Hepatocyte (in vitro differentiated cells): ENCODE results near the gene COL15A1. TPM values are rescaled to one million over a fixed set of nuclear protein-coding genes. Genes with fewer than 3 reads are reported as not detected.

Experiments used
- DNase-seq: peaks from one replicate; pipeline ENCODE4 v3.0.0-alpha.2; 2016; ENCODE audit warnings: low spot score
- H2AFZ ChIP-seq: fragments of 200-600 bp; sonication (generic); 2 replicates; pipeline ENCODE4 v1.6.0; 2016; ENCODE audit warnings: antibody characterized with exemption, mild to moderate bottlenecking
- H3K27ac ChIP-seq: fragments of 200-600 bp; sonication (generic); 2 replicates; pipeline ENCODE4 v1.5.1; 2016; ENCODE audit warnings: mild to moderate bottlenecking
- H3K27me3 ChIP-seq: fragments of 200-600 bp; sonication (generic); 2 replicates; pipeline ENCODE4 v1.6.1; 2016
- H3K36me3 ChIP-seq: fragments of 200-600 bp; sonication (generic); replicated peaks from 2 replicates; pipeline ENCODE4 v1.5.1; 2016; ENCODE audit warnings: low read depth; ENCODE audit not compliant: insufficient read depth
- H3K4me1 ChIP-seq: fragments of 200-600 bp; sonication (generic); 2 replicates; pipeline ENCODE4 v1.5.1; 2016; ENCODE audit warnings: mild to moderate bottlenecking, moderate library complexity; ENCODE audit not compliant: insufficient read depth
- H3K4me2 ChIP-seq: fragments of 200-600 bp; sonication (generic); 2 replicates; pipeline ENCODE4 v1.6.0; 2016
- H3K4me3 ChIP-seq: fragments of 200-600 bp; sonication (generic); 2 replicates; pipeline ENCODE4 v1.5.1; 2016; ENCODE audit warnings: mild to moderate bottlenecking
- H3K79me2 ChIP-seq: fragments of 200-600 bp; sonication (generic); 2 replicates; pipeline ENCODE4 v1.6.0; 2017; ENCODE audit warnings: mild to moderate bottlenecking
- H3K9me2 ChIP-seq: fragments of 200-600 bp; sonication (generic); replicated peaks from 2 replicates; pipeline ENCODE4 v1.6.0; 2017; ENCODE audit warnings: mild to moderate bottlenecking; ENCODE audit not compliant: insufficient read depth
- H3K9me3 ChIP-seq: fragments of 200-600 bp; sonication (generic); 2 replicates; pipeline ENCODE4 v1.5.1; 2016; ENCODE audit warnings: low read depth, mild to moderate bottlenecking
- H4K20me1 ChIP-seq: fragments of 200-600 bp; sonication (generic); 2 replicates; pipeline ENCODE4 v1.6.0; 2016; ENCODE audit warnings: mild to moderate bottlenecking; ENCODE audit not compliant: insufficient read depth, poor library complexity, severe bottlenecking
- EZH2 ChIP-seq: fragments of 200-600 bp; sonication (generic); IDR thresholded peaks from 2 replicates; pipeline ENCODE4 v1.6.1; 2016; ENCODE audit warnings: antibody characterized with exemption, mild to moderate bottlenecking, borderline replicate concordance
- EZH2phosphoT487 ChIP-seq: fragments of 200-600 bp; sonication (generic); IDR thresholded peaks from one replicate; pipeline ENCODE4 v1.6.1; 2018; ENCODE audit warnings: antibody characterized with exemption, mild to moderate bottlenecking, low read depth, moderate library complexity; ENCODE audit not compliant: unreplicated experiment, severe bottlenecking
- WGBS: methylation state at CpG from one replicate; pipeline ENCODE4 v1.1.6; 2016; ENCODE audit warnings: low lambda C conversion rate; ENCODE audit errors: missing lambda C conversion rate; 5-methylcytosine and 5-hydroxymethylcytosine counted together
- polyA plus RNA-seq: library from polyadenylated mRNA; unstranded; fragments of >200 nt; fragmentation: Nextera tagmentation; extraction: Ambion mirVana; gene quantifications from 2 replicates; pipeline ENCODE4 v1.2.1, GENCODE V29; 2016
- total RNA-seq: library from RNA; depleted of rRNA; stranded (reverse); fragments of >200 nt; gene quantifications from 2 replicates; pipeline ENCODE4 v1.2.3, GENCODE V29; 2014
- TF ChIP-seq, protein P1 (sequence below): fragments of 200-600 bp; sonication (generic); IDR thresholded peaks from 2 replicates; pipeline ENCODE4 v1.5.1; 2016; ENCODE audit warnings: antibody characterized with exemption, mild to moderate bottlenecking; ENCODE audit not compliant: poor library complexity

COL15A1 gene
- total and polyA plus RNA-seq, 2 experiments from 2014 or later: 97.6 to 106 TPM

DNA sequence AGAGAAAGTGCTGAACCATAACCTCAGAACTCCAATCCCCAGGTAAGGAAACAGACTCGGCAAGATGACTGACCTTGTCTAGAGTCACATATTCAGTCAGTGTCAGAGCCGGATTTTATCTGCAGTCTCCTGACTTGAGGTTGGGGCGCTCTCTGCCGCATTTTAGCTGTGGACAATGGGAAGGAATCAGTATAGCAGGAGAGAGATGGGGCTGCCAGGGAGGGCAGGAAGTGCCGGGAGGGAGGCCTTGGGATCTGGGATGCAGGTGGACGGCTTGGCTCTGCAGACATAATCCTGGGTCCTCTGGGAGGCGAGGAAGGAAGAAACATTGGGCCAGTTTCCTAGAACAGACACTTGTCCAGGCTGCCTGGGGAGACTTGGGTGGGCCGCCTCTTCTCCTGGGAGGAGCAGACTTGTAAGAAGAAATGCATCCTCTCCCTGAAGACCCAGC is 39.7 kb upstream of the COL15A1 start:
- Histone ChIP-seq H4K20me1 (no peaks in the 10 kb centered on the region), H3K27me3 (no peaks in the 10 kb centered on the region), H3K4me3 (no peak overlapping the region), H3K79me2 (no peaks in the 10 kb centered on the region), H3K9me2 (no peaks in the 10 kb centered on the region), H3K4me2 (no peak overlapping the region), H3K9me3 (no peaks in the 10 kb centered on the region), H3K4me1 (peaks cover 14% of the 10 kb centered on the region), H3K36me3 (no peaks in the 10 kb centered on the region), H3K27ac (no peak overlapping the region), H2AFZ (no peak overlapping the region)
- WGBS: 87% methylated on average over 8 of the region's 8 CpGs
- DNase-seq: no peak
- no peak for TF ChIP-seq EZH2
- no peak for TF ChIP-seq EZH2phosphoT487
- TF ChIP-seq, protein P1, sequence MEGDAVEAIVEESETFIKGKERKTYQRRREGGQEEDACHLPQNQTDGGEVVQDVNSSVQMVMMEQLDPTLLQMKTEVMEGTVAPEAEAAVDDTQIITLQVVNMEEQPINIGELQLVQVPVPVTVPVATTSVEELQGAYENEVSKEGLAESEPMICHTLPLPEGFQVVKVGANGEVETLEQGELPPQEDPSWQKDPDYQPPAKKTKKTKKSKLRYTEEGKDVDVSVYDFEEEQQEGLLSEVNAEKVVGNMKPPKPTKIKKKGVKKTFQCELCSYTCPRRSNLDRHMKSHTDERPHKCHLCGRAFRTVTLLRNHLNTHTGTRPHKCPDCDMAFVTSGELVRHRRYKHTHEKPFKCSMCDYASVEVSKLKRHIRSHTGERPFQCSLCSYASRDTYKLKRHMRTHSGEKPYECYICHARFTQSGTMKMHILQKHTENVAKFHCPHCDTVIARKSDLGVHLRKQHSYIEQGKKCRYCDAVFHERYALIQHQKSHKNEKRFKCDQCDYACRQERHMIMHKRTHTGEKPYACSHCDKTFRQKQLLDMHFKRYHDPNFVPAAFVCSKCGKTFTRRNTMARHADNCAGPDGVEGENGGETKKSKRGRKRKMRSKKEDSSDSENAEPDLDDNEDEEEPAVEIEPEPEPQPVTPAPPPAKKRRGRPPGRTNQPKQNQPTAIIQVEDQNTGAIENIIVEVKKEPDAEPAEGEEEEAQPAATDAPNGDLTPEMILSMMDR: no peak

DNA sequence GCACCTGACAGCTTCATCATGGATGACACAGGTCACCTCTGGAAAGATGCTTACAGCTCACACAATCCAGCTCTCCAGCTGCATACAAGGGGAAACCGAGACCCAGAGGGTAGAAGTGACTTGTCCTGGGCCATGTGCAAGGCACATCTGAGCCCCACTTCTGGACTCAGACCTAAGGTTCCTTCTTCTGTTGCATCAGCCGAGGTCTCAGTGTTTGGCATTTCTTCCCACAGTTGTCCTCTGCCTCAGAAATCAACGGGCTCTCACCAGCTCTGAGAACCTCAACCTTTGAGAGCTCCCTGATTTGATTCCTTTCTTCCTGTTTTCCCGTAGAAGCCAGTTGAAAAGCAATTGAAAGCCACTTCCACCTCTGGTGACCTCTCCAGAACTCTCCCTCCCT is 38.7 kb upstream of the COL15A1 start:
- Histone ChIP-seq H3K4me1 (peaks cover 12% of the 10 kb centered on the region), H3K9me3 (no peaks in the 10 kb centered on the region), H4K20me1 (no peaks in the 10 kb centered on the region), H3K9me2 (no peaks in the 10 kb centered on the region), H3K36me3 (no peaks in the 10 kb centered on the region), H3K79me2 (no peaks in the 10 kb centered on the region), H3K4me3 (no peak overlapping the region), H3K4me2 (no peak overlapping the region), H3K27me3 (no peaks in the 10 kb centered on the region), H3K27ac (no peak overlapping the region), H2AFZ (no peak overlapping the region)
- no peak for DNase-seq
- TF ChIP-seq EZH2: no peak
- TF ChIP-seq, protein P1: no peak
- TF ChIP-seq EZH2phosphoT487: no peak
- WGBS: 96% methylated on average over 4 of the region's 4 CpGs

DNA sequence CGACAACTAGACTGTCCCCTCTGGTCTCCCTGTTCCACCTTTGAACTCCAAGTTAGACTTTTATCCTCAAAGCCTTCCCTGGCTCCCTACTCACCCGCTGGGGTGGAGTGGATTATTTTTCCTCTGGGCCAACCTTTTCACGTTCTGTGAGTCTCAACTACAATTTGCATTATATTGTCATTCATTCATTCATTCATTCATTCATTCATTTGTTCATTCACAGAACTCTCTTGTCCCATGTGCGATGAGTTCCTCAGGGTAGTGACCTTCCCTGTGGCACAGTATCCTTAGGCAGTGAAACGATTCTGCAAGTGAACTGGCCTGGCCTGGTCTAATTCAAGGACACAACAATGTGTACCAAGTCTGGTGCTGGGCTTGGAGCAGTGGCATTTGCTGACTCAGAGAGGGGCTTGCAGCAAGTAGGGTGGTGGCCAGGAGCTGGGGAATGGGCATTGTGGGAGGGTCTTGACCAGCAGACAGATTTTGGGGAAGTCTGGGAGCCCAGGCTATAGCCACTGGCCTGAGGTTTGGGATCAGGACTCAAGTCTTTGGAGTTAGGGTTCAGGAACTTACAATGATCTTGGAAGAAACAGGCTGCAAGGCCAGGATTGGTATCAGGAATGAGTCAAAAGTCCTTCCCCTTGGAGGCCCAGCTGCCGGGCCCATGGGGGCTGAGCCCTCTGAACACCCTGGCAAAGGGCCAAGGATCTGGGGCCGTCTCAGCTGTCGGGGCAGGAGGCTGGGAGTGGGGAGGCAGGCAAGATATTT is 37.2 kb upstream of the COL15A1 start:
- H3K9me2 ChIP-seq: no peaks in the 10 kb centered on the region
- H3K9me3 ChIP-seq: no peaks in the 10 kb centered on the region
- H3K4me1 ChIP-seq: peaks cover 11% of the 10 kb centered on the region
- no peaks in the 10 kb centered on the region for H3K27me3 ChIP-seq
- peak overlapping the region; percentile 59 for H3K27ac ChIP-seq
- TF ChIP-seq EZH2phosphoT487 (no peak), EZH2 (no peak)
- TF ChIP-seq, protein P1: no peak
- peak; percentile 48 for DNase-seq
- no peak overlapping the region for H3K4me3 ChIP-seq
- no peak overlapping the region for H3K4me2 ChIP-seq
- no peak overlapping the region for H2AFZ ChIP-seq
- no peaks in the 10 kb centered on the region for H4K20me1 ChIP-seq
- no peaks in the 10 kb centered on the region for H3K36me3 ChIP-seq
- 69% methylated on average over 8 of the region's 8 CpGs for WGBS
- no peaks in the 10 kb centered on the region for H3K79me2 ChIP-seq
